Activated CD8-positive, alpha-beta memory T cell treated with anti-CD3 and anti-CD28 coated beads, Interleukin-2, amount 50 U/mL, for 4 hours (primary cell): ENCODE data around the gene TRPC4.
"Not testable (repeated sequence)": the region's sequence is repeated elsewhere in the genome, so short reads cannot be mapped to it uniquely, and the experiment has no call there.

Source experiments
- DNase-seq: peaks from one replicate; pipeline ENCODE4 v3.0.0-alpha.2; 2020

TRPC4 gene

GRCh38 chr13:37596805-37597204 is 272.8 kb downstream of the TRPC4 start:
- DNase-seq: no peak

- no peak for DNase-seq
These were observed 274.4 kb downstream of the TRPC4 start for GRCh38 chr13:37595162-37595561.

DNA sequence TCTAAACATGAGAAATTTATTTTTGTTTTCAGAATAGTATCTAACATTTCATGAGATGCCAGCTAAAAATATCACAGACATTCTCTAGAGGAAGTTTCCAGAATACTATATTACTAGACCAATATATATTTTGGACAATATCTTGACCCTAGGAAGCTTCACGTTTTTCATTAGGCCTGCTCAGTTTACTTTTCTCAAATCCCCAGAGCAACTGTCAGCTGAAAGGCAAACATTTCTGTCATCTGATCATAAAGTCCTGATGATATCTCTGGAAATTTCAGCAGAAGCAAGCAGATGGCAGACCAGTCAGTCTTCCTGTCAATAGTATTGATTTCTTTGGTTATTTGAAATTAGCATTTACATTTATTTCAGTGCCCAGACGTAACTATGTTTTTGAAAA is 275.0 kb downstream of the TRPC4 start:
- no peak for DNase-seq

GRCh38 chr13:37589381-37589780 is 280.2 kb downstream of the TRPC4 start:
- DNase-seq: not testable (repeated sequence)

- no peak for DNase-seq
These were observed 282.3 kb downstream of the TRPC4 start for GRCh38 chr13:37587236-37587635.
